Measurements from ENCODE around the gene BCKDHA.

GRCh38 chr19:41421314-41421713 is 23.7 kb downstream of the BCKDHA start:
- no peak for TF ChIP-seq POLR2A (IDR thresholded peaks at IDR 0.05; ENCODE audit: low read depth, low read length)
- TF ChIP-seq, protein P1, sequence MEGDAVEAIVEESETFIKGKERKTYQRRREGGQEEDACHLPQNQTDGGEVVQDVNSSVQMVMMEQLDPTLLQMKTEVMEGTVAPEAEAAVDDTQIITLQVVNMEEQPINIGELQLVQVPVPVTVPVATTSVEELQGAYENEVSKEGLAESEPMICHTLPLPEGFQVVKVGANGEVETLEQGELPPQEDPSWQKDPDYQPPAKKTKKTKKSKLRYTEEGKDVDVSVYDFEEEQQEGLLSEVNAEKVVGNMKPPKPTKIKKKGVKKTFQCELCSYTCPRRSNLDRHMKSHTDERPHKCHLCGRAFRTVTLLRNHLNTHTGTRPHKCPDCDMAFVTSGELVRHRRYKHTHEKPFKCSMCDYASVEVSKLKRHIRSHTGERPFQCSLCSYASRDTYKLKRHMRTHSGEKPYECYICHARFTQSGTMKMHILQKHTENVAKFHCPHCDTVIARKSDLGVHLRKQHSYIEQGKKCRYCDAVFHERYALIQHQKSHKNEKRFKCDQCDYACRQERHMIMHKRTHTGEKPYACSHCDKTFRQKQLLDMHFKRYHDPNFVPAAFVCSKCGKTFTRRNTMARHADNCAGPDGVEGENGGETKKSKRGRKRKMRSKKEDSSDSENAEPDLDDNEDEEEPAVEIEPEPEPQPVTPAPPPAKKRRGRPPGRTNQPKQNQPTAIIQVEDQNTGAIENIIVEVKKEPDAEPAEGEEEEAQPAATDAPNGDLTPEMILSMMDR (IDR thresholded peaks at IDR 0.05; ENCODE audit: extremely low read depth in 1 of 2, insufficient read depth in 1 of 2, low read depth in 1 of 2, low read length in 2 of 2): no peak

All from endothelial cell of umbilical vein (primary cell).